Stimulated activated CD4-positive, alpha-beta T cell treated with anti-CD3 and anti-CD28 coated beads, TNF-alpha, amount 100 ng/mL, for 24 hours (primary cell): ENCODE data around the gene CEP85.
A peak's percentile ranks its signal among the peaks of the same experiment; 100 is the strongest.

Experiments used
- DNase-seq, 3 experiments: peaks; one replicate each; pipeline ENCODE4 v3.0.0-alpha.2; 2020; ENCODE audit warnings: low read depth in 3 of 3

CEP85 gene, protein sequence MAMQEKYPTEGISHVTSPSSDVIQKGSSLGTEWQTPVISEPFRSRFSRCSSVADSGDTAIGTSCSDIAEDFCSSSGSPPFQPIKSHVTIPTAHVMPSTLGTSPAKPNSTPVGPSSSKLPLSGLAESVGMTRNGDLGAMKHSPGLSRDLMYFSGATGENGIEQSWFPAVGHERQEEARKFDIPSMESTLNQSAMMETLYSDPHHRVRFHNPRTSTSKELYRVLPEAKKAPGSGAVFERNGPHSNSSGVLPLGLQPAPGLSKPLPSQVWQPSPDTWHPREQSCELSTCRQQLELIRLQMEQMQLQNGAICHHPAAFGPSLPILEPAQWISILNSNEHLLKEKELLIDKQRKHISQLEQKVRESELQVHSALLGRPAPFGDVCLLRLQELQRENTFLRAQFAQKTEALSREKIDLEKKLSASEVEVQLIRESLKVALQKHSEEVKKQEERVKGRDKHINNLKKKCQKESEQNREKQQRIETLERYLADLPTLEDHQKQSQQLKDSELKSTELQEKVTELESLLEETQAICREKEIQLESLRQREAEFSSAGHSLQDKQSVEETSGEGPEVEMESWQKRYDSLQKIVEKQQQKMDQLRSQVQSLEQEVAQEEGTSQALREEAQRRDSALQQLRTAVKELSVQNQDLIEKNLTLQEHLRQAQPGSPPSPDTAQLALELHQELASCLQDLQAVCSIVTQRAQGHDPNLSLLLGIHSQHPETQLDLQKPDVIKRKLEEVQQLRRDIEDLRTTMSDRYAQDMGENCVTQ

DNA sequence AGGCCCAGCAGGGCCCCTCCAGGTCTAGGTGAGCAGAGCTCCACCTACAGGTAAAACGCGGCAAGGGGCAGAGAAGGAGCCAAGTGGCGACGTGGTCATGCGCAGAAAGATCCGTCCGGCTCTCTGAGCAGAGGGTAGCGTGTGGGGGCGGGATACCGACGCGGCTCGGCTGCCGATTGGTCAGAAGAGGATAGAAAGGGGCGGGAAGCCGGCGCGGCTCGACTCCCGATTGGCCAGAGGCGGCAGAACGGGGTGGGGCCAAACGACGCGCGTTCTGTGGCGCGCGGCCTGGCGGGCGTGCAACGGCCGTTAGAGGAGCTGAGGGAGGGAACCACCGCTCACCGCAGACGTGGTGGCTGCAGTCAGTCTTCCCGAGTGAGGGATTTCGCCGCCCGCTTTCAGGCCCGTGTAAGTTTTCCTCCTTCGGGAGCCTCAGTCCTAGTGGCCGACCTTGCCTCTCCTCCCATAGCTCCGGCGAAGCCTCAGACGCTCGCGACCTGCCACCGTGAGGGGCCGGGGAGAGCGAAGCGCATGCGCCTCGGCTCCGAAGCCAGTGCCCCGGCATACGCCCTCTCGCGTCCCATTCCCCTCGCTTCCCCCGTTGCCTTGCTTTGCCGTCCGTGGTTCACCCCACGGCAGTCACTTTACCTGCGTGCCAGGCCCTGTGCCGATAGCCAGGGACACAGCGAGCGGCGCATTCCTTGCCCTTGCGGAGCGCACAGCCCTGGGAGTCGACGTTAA is at the start of gene CEP85:
Gene CEP85 (plus strand): TSS at position 298 of the 741 bp plus-strand sequence. CDS start 5,584 bp downstream, outside the sequence.
- DNase-seq = peak; percentile 97 to 98 (median 97)

DNA sequence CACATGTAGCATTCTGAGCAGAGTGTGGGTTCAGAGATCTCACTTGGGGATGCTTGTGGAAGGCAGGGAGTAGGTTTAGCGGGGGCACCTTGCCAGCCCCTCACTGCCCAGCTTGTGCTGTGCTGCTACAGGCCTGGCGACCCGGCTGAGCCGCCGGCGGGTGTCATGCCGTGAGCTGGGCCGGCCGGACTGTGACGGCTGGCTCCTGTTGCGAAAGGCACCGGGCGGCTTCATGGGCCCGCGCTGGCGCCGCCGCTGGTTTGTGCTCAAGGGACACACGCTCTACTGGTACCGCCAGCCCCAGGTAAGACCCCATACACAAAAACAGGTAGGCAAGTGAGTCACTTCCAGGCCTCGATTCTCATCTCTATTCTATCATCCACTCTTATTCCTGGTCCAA is 49.1 kb upstream of the CEP85 start:
- DNase-seq = no peak

DNA sequence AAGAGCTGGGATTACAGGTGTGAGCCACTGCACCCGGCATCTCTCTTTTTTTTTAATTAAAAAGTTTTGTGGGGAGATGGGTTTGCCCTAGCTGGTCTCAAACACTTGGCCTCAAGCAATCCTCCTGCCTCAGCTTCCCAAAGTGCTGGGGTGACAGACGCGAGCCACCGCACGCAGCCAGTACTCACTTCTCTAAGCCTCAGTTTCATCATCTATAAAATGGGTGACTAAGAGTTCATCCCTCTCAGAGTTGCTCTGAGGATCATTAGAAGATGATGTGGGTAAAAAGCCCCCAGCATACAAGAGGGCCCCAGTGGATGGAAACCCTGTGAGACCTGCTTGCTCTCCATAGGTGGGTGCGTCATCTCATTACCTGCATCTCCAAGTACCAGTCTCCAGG is 46.1 kb upstream of the CEP85 start:
- no peak for DNase-seq

DNA sequence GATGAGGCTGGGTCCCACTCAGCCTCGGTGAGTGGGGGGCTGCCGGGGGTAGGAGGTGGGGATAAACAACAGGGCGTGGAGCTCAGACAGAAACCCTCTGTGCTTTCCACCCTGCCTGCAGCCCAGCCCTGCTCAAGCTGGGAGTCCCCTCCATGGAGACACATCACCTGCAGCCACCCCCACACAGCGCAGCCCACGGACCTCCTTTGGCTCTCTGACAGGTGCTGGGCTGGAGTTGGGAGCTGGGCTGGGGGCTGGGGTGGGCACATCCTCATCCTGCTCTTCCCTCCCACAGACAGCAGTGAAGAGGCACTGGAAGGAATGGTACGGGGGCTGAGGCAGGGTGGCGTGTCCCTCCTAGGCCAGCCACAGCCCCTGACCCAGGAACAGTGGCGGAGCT is 45.5 kb upstream of the CEP85 start:
- no peak for DNase-seq

DNA sequence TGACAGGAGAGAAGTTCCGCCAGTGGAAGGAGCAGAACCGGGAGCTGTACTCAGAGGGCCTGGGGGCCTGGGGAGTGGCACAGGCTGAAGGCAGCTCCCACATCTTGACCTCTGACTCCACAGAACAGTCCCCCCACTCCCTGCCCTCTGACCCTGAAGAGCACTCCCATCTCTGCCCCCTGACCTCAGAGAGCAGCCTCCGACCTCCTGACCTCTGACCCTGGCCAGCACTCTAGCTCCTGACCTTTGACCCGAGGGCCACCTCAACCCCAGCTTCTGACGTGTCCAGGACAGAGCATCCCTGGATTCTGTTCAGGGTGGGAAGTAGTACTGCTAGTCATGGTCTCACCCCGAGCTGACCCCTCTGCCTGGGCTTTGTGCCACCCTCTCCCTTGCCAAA is 44.7 kb upstream of the CEP85 start:
- no peak for DNase-seq

DNA sequence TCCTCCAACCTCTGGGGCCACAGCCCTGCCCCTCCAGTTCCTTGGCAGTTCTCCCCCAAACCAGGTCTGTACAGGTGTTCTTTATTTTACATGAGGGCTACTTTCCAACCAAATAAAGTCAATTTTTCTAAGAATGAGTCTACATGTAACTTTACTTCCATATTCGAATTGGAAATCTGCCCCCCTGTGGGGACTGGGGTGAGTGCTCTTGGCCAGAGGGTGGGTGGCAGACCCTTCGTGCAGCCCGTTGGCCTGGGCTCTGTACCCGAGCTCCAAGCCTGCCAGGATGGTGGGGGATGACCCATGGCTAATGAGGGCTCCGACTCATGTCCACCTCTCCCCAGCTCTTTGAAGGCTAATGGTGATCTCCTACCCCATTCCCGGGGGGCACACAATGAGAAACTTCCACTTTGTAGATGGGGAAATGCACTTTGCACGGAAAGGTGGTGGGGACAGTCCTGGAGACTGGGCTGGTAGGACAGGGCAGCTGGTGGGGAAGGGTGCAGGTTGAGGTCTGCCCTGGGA is 44.2 kb upstream of the CEP85 start:
- no peak for DNase-seq

DNA sequence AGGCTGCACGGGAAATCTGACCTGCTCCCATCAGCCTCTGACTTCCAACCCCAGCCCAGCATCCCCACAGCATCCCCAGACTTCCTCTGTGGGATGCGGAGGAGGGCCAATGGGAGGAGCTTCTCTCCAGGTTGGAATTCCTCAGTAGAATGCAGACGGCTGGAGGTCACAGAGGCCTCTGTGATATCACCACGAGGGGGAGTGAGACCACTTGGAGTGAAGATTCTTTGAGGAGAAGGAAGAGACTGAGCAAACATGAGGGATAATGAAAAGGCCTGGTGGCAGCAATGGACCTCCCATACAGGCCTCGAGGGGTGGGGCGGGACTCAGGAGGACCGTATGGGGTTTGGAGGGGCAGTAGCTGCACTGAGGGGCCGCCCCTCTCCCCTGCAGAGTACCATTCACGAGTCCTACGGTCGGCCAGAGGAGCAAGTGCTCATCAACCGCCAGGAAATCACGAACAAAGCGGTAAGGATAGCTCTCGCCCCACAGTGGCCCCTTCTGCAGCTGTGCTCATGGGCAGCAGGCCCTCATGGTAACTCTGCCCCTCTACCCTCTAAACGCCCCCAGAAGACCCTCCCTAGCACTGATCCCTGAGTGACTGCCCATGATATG is 43.5 kb upstream of the CEP85 start, which contains the start of gene CATSPER4:
Gene CATSPER4 (plus strand): TSS at position 230 of the 615 bp plus-strand sequence. CDS start 26 bp downstream, at position 256.
- no peak for DNase-seq

DNA sequence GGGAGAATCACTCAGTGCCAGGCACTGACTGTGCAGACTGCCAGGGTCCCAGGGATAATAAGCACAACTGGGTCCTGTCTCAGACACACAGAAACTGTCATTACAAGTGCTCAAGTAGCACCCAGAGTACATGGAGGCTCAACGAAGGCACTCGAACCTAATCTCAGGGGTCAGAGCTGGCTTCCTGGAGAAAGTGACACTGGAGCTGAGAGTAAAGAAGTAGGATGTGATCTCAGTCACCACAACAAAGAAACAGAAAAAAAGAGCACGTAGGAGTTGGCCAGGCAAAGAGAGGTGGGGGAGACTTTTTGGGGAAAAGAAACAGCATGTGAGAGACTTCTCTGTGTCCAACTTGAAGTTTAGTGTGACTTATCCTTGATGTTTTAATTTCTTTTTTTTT is 42.3 kb upstream of the CEP85 start:
- DNase-seq = peak in 1 of 3 experiments; percentile 19

DNA sequence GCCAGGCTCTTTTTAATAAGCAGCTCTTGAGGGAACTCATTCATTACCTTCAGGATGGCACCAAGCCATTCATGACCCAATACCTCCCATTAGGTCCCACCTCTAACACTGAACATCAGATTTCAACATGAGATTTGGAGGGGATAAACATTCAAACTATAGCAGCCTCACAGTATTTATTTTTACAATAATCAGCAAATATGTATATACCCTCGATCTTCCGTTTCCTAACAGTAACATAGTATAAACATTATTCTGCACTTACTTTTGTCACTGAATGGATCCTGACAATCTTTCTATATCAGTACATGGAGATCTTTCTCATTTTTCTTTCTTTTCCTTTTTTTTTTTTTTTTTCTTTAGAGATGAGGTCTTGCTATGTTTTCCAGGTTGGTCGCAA is 38.2 kb upstream of the CEP85 start:
- no peak for DNase-seq

DNA sequence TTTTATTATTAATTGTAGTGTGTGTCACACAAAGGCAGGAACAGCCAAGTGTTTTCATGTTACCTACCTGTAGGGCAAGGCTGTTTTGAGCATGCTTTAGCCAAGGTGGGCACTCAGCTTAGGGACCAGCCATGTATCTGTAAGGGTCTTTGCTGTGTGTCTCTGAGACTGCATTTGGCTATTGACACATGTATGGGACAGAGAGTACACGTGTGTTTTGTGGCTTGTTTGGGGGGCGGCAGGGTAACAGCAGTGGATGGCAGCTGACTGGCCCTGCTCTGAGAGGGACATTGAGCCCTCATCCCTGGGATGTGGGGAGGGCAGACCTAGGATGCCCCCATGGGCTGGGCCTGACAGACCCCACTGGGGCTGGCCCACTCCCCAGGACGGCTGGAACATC is 36.7 kb upstream of the CEP85 start:
- no peak for DNase-seq

DNA sequence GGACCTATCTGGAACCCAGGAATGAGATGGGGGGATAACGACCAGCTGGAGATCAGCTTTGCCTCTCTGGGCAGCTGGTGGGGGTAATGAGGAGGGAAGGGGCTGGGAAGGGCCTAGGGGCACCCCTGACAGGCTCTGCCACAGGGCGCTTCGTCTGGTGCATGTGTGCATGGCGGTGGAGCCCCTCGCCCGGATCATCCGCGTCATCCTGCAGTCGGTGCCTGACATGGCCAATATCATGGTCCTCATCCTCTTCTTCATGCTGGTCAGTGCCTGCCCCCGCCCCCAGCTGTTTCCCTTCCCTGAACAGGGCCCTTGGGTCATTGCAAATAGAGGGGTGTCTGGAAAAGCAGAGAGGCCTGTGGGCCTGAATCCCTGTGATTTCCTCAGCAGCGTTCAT is 36.2 kb upstream of the CEP85 start:
- no peak for DNase-seq

DNA sequence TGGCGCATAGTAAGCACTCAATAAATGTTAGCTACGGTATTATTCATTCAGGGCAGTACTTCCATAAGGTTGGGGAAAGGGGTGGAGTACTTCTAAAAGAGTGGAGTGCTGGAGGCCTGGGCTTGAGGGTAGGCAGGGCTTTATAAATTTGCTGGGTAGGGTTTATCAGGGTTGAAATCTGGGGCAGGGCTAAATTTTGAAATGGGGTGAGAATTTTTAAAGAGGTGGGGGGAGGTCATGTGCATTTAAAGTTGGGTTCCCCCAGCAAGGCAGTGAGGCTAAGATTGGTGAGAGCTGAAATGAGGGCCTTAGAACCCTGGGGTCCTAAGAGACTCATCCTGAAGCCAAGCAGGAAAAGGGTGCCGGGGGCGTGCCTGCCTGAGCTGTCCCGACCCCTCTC is 33.6 kb upstream of the CEP85 start:
- DNase-seq = no peak

DNA sequence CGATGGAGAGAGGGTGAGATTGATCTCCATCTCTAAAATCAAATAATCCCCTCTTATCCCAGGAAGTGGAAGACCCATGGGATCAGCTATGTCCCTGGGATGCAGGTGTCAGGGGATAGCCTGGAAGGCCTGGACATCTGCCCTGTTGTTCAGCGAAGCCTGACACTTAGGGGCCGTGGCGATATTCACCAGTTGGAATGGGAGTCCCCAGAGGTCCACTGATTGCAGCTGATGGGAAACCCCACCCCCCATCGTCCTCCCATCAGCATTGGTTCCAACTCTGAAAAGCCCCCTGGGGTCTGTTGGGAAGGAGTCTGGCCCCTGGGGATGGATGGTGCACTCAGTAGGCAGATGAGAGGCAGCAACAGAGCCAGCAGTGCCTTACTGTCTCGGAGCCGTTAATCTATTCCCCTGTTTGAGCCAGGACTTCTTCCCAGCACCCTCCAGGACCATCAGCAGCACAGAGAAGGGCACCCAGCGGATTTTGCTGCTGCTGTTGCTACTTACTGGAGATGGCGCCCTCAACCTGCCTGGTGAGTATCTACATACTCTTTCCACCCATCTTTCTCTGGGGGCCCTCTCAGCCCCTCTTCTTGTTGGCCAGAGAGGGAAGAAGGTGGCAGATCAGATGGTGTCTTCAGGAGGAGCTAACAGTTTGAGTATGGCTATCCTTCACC is 30.2 kb upstream of the CEP85 start:
- no peak for DNase-seq

DNA sequence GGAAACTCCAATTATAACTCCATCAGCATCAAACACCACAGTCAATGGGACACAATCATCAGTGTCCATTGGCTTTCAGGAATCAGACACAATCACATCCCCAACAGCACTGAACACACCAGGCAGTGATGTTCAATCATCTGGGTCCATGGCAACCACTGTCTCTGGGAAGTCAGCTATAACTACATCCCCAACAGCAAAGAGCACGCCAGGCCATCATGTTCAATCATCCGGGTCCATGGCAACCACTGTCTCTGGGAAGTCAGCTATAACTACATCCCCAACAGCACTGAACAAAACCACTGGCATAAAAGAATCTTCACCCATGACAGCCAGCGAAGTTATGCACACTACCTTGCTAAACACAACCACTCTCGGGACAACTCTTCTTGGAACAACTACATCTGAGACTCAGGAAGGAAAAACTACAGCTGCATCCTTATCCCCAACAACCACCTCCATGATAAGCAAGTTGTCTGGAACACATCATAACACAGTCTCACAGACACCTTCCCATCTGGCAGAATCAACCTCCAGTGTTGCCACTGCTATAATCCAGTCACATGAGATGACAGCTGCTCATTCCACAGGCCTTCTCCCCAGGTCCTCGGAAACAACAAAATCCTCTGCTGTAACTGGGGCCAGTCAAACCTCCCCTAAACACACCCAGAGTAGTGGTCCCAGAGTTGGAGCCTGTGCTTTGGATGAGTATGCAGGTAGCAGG is 23.7 kb upstream of the CEP85 start:
- DNase-seq = no peak

DNA sequence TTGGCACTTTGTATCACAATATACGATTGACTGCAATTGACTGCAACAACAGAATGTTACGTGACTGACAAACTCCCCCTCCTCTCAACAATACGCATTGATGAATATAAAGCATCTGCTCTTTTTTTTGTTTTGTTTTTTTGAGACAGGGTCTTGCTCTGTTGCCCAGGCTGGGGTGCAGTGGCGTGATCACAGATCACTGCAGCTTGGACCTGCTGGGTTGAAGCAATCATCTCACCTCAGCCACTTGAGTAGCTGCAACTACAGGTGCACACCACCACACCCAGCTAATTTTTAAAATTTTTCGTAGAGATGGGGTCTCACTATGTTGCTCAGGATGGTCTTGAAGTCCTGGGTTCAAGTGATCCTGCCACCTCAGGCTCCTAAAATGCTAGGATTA is 21.3 kb upstream of the CEP85 start:
- no peak for DNase-seq

DNA sequence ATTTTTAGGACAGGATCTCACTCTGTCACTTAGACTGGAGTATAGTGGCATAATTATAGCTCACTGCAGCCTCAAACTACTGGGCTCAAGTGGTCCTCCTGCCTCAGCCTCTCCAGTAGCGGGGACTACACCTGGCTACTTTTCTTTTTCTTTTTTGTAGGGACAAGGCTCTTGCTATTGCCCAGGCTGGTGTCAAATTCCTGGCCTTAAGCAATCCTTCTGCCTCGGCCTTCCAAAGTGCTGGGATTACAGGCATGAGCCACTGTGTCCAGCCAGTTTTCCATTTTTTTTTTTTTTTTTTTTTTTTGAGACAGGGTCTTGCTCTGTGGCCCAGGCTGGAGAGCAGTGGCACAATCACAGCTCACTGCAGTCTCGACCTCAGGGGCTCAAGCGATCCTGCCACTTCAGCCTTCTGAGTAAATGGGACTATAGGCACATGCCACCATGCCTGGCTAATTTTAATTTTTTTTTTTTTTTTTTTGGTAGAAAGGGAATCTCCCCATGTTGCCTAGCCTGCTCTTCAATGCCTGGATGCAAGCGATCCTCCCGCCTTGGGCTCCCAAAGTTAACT is 20.6 kb upstream of the CEP85 start:
- DNase-seq = no peak

DNA sequence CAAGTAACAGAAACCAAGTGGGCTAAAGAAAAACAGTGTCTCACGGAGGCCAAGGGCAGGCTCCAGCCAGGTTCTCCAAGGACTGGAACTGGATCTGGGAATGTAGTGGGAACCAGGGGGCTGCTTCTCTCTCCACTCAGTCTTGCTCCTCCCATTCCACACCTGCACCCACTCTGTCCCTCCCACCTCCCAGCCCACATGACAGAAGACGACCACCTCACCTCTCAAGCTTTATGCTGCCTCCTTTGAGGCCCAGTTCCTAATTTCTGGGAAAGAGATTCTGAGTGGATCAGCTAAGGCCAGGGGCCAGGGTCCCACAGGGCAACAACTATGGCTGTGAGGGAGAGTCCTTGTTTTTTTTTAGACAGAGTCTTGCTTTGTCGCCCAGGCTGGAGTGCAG is 18.8 kb upstream of the CEP85 start:
- DNase-seq = no peak

DNA sequence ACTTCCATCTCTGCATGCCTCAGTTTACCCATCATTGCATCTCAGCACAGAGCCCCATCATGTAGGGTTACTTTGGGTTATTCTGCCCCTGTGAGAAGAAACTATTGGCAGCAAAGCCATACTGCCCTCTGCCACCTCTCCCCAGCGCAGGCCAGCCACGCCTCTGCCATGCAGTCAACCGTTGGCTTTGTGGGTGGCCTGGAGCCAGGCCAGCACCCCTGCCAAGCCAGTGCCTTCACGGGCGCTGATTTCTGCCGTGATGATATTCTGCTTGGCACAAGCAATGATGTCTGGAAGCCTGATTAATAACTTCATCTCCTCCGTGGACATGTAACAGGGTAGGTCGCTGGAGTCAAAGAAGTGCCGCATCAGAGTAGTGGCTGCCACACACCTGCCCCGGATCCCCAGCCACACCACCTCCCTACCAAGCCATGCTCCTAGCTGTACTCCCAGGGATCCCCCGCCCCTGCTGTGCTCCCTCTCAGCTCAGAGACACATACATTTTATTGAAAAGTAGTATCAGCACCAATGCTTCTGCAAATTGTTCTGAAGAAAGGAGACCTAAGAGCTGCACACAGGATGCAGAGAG is 15.0 kb upstream of the CEP85 start:
- no peak for DNase-seq

DNA sequence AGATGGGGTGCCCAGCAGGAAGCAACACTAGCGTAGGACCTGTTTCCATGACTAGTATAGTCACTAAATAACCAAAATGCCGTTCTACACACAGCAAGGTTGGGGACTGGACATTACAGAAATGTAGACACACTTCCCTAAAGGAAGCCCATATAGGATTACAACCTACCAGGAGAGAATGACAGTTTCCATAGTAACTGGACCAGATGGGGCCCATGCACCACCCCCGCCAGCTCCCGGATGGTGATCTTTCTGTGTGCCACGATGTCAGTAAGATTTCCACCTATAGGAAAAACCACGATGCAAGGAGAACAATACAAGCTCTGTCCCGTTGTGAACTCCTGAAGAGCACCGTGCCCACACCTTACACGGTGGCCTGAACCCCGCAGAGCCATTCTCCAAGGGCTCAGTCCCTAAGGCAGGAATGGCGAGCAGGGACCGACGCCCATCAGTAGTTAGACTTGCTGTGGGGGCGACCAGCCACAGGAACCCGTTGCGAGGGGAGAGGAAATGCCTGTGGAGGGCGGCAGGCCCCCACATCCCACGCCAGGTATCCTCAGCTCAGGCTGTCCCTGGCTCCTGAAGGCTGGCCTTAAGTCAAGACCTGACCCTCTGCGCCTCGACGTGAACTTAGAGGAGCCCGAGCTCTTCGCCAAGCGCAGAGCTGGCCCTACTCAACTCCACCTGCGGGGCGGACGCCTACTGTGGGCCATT is 13.6 kb upstream of the CEP85 start:
- DNase-seq = no peak
